ENCODE results near the gene B3GNT3.

Gene B3GNT3

GRCh38 chr19:17854061-17854460, 59.1 kb downstream of the B3GNT3 start:
- no peak overlapping the region for H3K4me3 ChIP-seq (ENCODE audit: low read depth, low read length)
- no peak for TF ChIP-seq CTCF (IDR thresholded peaks at IDR 0.05; ENCODE audit: low read depth, low read length, missing control alignments)
- no peak for DNase-seq (ENCODE audit: low read depth)

DNA sequence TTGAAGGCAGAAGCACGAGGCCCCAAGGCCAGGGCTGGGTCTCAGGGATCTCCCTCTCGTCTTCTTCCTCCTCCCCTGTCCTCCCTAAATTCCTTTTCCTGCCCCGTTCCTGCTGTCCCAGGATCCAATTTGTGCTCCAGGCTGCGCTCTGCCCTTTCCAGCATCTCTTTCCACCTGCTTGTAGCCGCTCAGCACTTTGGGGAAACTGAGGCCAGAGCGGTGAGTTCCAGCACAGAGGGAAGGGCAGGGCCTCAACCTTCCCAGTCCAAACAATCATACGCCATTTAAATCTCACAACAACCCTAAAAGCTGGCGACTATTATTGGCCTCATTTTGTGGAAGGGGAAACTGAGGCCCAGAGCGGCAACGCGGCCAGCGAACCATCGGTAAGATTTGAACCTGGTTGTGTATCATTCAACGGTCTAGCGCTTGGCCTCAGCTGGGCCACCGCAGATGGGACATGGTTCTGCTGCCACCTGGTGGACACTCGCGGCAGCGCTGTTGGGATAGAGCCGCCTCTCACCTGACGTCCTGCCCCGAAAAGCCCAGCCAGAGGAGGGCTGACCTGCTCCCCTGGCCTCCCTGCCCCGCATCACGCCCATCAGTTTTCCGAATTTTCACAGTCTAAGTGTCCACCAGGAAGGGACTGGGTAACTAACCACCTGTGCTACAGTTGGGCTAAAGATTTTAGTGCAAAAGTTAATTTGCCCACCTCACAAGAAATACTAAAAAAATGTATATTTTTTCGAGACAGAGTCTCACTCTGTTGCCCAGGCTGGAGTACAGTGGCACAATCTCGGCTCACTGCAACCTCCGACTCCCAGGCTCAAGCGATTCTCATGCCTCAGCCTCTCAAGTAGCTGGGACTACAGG, 60.6 kb downstream of the B3GNT3 start:
- no peak for DNase-seq (ENCODE audit: low read depth)
- TF ChIP-seq CTCF (IDR thresholded peaks at IDR 0.05; ENCODE audit: low read depth, low read length, missing control alignments): peak; percentile 99
- H3K4me3 ChIP-seq (ENCODE audit: low read depth, low read length): no peak overlapping the region

DNA sequence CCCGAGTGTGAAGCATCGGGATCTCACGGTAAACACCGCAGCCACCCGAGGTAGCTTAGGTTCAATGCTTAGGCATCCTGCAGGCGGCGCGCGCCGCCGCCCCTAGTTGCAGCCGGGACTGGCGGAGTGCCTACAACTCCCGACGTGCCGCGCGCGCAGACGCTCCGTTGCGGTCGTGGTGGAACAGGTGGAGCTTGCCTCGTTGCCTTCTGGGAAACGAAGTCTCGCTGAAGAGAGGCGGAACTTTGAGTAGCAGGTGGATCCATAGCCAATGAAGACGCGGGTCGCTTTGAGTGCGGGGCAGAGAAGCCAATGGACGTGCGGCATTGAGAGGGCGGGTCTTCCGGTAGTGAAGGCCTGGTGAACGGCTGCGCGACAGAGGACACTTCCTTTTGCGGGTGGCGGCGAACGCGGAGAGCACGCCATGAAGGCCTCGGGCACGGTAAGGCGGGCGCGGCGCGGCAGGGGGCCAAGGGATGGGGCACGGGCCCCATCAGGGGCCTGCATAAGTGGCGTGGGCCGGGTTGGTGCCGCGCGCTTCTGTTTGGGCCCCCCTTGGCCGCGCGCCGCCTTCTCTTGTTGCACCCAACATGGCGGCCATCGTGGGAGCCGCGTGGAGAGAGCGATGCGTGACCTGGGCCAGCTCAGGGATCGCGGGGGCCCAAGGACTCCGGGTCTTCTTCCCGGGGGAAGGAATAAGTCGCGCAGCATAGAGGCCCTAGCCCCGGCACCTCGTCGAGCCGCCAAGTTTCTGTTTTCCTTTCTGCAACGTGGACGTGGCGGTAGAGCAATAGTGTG, 64.8 kb downstream of the B3GNT3 start, which contains the start of gene RPL18A:
Gene RPL18A, plus strand, starts transcription at position 378 of the 798 bp plus-strand sequence. Its CDS starts 47 bp downstream, at position 425.
- DNase-seq (ENCODE audit: low read depth): peak; percentile 100
- H3K4me3 ChIP-seq (ENCODE audit: low read depth, low read length): peak within 1 kb of the TSS; percentile 96
- peak; percentile 96 for TF ChIP-seq CTCF (IDR thresholded peaks at IDR 0.05; ENCODE audit: low read depth, low read length, missing control alignments)

DNA sequence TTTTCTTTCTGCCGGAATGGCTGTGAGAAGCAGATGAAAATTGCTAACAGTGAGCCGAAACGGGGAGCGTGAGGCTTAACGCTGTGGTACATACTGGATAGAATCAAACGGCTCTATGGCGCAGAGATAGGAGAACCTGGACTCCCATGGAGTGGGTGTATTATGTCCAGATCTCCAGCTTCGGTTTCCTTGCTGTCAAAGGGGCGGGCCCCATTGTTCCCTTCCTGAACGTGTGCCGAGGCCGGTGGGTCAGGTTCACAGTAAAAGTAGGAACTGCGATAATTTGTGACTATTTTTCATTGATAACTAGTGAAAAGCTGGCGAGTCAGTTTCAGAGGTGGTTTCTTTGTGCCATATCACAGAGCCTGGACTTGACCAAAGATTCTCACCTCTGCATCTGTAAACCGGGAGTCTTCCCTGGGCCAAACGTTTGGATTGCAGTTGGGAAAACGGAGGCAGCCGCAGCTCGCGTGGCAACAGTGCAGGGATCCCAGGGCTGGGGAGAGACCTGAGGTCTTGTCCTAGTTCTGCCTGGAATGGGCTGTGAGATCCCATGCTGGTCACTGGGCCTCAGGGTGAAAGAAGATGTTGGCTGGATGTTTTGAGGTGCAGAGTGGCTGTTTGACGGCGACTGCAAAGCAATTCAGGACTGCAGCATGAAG, 65.5 kb downstream of the B3GNT3 start:
- no peak for DNase-seq (ENCODE audit: low read depth)
- peak overlapping the region; percentile 96 for H3K4me3 ChIP-seq (ENCODE audit: low read depth, low read length)
- TF ChIP-seq CTCF (IDR thresholded peaks at IDR 0.05; ENCODE audit: low read depth, low read length, missing control alignments): no peak

GRCh38 chr19:17860993-17861360, 66.0 kb downstream of the B3GNT3 start:
- no peak for TF ChIP-seq CTCF (IDR thresholded peaks at IDR 0.05; ENCODE audit: low read depth, low read length, missing control alignments)
- H3K4me3 ChIP-seq (ENCODE audit: low read depth, low read length): peak overlapping the region; percentile 96
- DNase-seq (ENCODE audit: low read depth): no peak

GRCh38 chr19:17861542-17862402, 66.8 kb downstream of the B3GNT3 start:
- DNase-seq (ENCODE audit: low read depth): no peak
- peak overlapping the region; percentile 96 for H3K4me3 ChIP-seq (ENCODE audit: low read depth, low read length)
- TF ChIP-seq CTCF (IDR thresholded peaks at IDR 0.05; ENCODE audit: low read depth, low read length, missing control alignments): no peak
